ENCODE measurements around the gene TRA2A. TPM values are rescaled to one million over a fixed set of nuclear protein-coding genes. Genes with fewer than 3 reads are reported as not detected.

Gene TRA2A
- total RNA-seq, 1 donor from 2014 or later: 162 TPM

- H3K36me3 Mint-ChIP-seq: no peaks in the 10 kb centered on the region
- H3K27me3 Mint-ChIP-seq (ENCODE audit: low read depth): no peaks in the 10 kb centered on the region
- H3K4me1 Mint-ChIP-seq: peaks cover 39% of the 10 kb centered on the region
- no peaks in the 10 kb centered on the region for H3K9me3 Mint-ChIP-seq
- H3K27ac Mint-ChIP-seq: peak overlapping the region; percentile 100
- H3K4me3 Mint-ChIP-seq: peak overlapping the region; percentile 94
- DNase-seq (ENCODE audit: low spot score in 2 of 2, unreplicated experiment in 2 of 2): peak; percentile 74 to 85
- no peak for TF ChIP-seq CTCF (IDR thresholded peaks at IDR 0.05; ENCODE audit: unreplicated experiment)
These were observed 60.5 kb downstream of the TRA2A start for GRCh38 chr7:23471106-23471859.

GRCh38 chr7:23470330-23471105, 61.3 kb downstream of the TRA2A start, which contains the start of gene IGF2BP3:
Gene IGF2BP3 (minus strand): TSS chr7:23470491. CDS start chr7:23470110, 381 bp downstream.
- H3K27ac Mint-ChIP-seq: peak within 1 kb of the TSS; percentile 100
- peak within 1 kb of the TSS; percentile 94 for H3K4me3 Mint-ChIP-seq
- no peaks in the 10 kb centered on the region for H3K36me3 Mint-ChIP-seq
- H3K9me3 Mint-ChIP-seq: no peaks in the 10 kb centered on the region
- DNase-seq (ENCODE audit: low spot score in 2 of 2, unreplicated experiment in 2 of 2): peak; percentile 75 to 80
- H3K27me3 Mint-ChIP-seq (ENCODE audit: low read depth): no peaks in the 10 kb centered on the region
- no peak for TF ChIP-seq CTCF (IDR thresholded peaks at IDR 0.05; ENCODE audit: unreplicated experiment)
- H3K4me1 Mint-ChIP-seq: peaks cover 45% of the 10 kb centered on the region

- H3K27ac Mint-ChIP-seq: peak overlapping the region; percentile 99
- no peaks in the 10 kb centered on the region for H3K9me3 Mint-ChIP-seq
- no peak for TF ChIP-seq CTCF (IDR thresholded peaks at IDR 0.05; ENCODE audit: unreplicated experiment)
- no peaks in the 10 kb centered on the region for H3K27me3 Mint-ChIP-seq (ENCODE audit: low read depth)
- DNase-seq (ENCODE audit: low spot score in 2 of 2, unreplicated experiment in 2 of 2): no peak
- peak overlapping the region; percentile 94 for H3K4me3 Mint-ChIP-seq
- H3K36me3 Mint-ChIP-seq: no peaks in the 10 kb centered on the region
- H3K4me1 Mint-ChIP-seq: peaks cover 47% of the 10 kb centered on the region
These were observed 61.9 kb downstream of the TRA2A start for GRCh38 chr7:23469961-23470250.

GRCh38 chr7:23469150-23469960, 62.4 kb downstream of the TRA2A start:
- Mint-ChIP-seq H3K4me1 (peaks cover 47% of the 10 kb centered on the region), H3K27me3 (ENCODE audit: low read depth) (no peaks in the 10 kb centered on the region), H3K36me3 (no peaks in the 10 kb centered on the region), H3K27ac (peak overlapping the region; percentile 99), H3K9me3 (no peaks in the 10 kb centered on the region), H3K4me3 (peak overlapping the region; percentile 96)
- TF ChIP-seq CTCF (IDR thresholded peaks at IDR 0.05; ENCODE audit: unreplicated experiment): no peak
- DNase-seq (ENCODE audit: low spot score in 2 of 2, unreplicated experiment in 2 of 2): peak in 1 of 2 experiments; percentile 62

- Mint-ChIP-seq H3K4me3 (peak overlapping the region; percentile 96), H3K36me3 (no peaks in the 10 kb centered on the region), H3K27ac (peak overlapping the region; percentile 99), H3K27me3 (ENCODE audit: low read depth) (no peaks in the 10 kb centered on the region), H3K9me3 (no peaks in the 10 kb centered on the region), H3K4me1 (peaks cover 54% of the 10 kb centered on the region)
- DNase-seq (ENCODE audit: low spot score in 2 of 2, unreplicated experiment in 2 of 2): peak in 1 of 2 experiments; percentile 54
- TF ChIP-seq CTCF (IDR thresholded peaks at IDR 0.05; ENCODE audit: unreplicated experiment): no peak
These were observed 63.1 kb downstream of the TRA2A start for GRCh38 chr7:23468526-23469149.
